ENCODE measurements around the gene EARS2.

EARS2 gene

DNA sequence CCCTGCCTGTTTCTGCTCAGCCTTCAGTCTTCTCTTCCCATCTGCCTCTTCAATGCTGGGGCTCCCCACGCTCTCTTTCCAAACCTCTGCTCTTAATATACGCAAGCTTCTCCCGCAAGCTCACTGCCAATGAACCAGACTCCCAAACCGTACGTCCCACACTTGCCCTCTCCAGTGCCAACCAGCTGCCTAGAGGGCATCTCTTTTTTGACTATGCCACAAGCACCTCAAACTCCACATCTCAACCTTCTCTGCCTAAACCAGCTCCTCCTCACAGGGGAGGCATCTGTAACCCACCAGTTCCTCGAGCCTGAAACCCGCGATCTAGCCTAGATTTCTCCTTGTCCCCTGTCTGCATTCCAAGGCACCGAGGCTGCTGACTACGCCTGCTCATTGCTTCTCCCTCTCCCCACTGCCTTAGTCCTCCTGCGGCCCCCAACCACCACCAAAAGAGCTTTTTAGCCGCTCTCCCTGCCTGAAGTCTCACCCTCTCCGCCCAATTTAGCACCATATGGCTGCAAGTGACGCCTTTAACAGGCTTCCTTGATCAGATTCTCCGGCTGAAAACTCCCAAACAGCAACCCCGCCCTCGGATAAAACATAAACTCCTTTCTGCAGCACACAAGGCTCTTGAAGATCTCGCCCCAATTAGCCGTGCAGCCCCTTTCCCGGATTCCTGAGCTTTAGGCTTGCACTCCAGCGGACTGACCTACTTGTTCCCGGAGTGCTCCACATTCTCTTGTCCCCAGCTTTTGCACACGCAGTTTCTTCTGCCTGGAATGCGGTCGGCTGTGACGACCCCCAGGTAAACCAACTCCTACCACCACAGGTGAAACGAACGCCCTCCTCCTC is 48.3 kb downstream of the EARS2 start:
- DNase-seq (ENCODE audit: low read depth in 2 of 3, low spot score in 2 of 3), result no peak

DNA sequence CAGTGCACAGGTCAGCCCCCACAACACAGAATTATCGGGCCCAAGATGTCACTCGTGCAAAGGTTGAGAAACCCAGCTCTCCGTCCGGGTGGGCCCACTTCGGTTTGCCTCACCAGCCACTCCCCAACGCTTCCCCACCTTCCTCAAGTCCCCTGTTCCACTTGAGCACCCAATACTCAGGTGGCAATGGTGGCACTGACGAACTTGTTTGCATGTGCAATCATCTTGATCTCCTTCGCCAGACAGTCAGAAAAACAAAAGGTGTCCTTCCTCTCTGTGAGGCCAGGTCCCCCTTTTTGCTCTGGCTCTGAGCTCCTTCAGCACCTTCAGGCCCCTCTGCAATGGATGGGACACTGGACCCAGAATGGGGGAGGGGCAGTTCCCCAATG is 50.5 kb downstream of the EARS2 start:
- DNase-seq (ENCODE audit: low read depth in 2 of 3, low spot score in 2 of 3), result no peak

- no peak for DNase-seq (ENCODE audit: low read depth in 2 of 3, low spot score in 2 of 3)
Observed at GRCh38 chr16:23505671-23506605, 51.2 kb downstream of the EARS2 start.

GRCh38 chr16:23505180-23505665 is 51.9 kb downstream of the EARS2 start:
- no peak for DNase-seq (ENCODE audit: low read depth in 2 of 3, low spot score in 2 of 3)

- peak; percentile 53 to 65 (median 61) for DNase-seq (ENCODE audit: low read depth in 2 of 3, low spot score in 2 of 3)
Observed at GRCh38 chr16:23504453-23505179, 52.5 kb downstream of the EARS2 start.

DNA sequence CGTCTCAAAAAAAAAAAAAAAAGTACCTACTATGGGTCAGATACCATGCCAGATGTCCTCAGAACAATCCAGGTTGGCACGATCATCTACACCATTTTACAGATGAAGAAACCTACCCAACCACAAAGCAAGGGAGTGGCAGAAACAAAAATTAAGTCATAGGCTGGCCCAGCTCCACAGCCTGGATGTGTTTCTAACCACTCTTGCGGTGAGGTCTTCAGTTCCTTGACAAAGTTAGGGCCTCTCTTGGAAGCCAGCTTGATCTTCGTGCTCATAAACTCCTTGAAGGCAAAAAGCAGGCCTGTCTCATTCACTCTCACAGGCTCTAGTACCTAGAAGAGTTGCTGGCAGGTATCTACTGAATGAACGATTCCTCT is 53.1 kb downstream of the EARS2 start:
- DNase-seq (ENCODE audit: low read depth in 2 of 3, low spot score in 2 of 3), result no peak

- DNase-seq (ENCODE audit: low read depth in 2 of 3, low spot score in 2 of 3), result no peak
Observed at GRCh38 chr16:23502466-23502865, 54.7 kb downstream of the EARS2 start.

DNA sequence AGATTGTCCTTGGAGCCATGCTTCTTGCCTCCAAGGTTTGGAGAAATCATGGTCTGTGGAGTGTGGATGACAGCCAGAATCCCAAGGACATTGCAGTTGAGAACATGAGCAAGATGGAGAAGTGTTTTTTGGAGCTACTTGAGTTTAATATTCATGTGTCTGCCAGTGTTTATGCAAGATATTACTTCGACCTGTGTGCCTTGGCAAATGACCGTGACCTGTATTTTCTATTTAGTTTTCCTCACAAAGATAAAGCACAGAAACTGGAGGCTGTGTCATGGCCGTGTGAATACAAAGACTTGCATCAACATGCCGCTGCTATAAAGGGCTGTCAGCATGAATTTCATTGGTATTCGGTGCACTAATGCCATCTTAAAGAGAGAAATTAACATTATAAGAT is 55.9 kb downstream of the EARS2 start:
- no peak for DNase-seq (ENCODE audit: low read depth in 2 of 3, low spot score in 2 of 3)

GRCh38 chr16:23500862-23501225 is 56.3 kb downstream of the EARS2 start:
- no peak for DNase-seq (ENCODE audit: low read depth in 2 of 3, low spot score in 2 of 3)

DNA sequence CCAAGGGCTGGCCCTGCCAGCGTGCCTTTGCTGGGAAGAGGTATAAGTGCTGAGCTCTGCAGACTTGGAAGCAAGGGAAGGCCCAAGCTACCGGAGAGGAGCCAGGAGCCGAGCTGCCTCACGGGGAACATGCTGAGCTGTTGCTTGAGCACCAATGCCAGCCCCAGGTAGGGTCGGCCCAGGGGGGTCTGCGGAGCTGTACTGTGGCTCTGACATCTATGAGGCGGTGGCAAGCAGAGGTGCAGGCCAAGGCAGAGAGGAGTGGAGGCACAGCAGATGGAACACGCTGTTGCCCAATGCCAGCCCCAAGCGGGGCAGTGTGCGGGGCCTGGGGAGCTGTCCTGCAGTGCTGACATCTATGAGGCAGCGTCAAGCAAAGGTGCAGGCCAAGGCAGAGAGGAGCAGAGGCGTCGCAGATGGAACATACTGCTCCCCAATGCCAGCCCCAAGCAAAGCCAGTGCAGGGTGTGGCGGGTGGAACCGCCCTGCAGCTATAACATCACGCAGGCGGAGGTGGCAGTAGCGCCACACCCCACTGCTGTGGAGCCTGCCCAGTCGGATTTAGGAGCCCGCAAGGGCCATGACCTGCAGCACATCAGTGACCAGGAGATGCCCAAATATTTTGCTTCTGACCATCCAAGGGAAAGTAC is 56.8 kb downstream of the EARS2 start:
- DNase-seq (ENCODE audit: low read depth in 2 of 3, low spot score in 2 of 3), result no peak

DNA sequence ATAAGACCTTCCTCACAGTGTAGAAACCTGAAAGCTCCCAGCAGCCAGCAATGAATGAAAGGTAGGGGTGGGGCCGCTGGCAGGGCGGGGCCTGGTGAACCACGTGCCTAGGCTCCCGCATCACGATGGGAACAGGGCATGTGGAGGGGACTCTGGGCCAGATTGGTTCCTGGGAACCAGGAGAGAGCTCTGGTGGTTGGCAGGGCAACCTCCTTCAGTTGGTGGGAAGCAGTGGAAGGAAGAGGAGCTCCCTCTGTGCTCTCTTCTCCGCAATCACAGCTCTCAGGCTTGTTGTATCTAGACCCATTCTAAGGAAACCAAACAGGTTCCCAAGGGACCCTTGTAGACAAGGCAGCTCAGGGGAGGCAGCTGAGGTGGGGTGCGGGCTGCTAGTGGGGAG is 57.3 kb downstream of the EARS2 start:
- DNase-seq (ENCODE audit: low read depth in 2 of 3, low spot score in 2 of 3), result no peak

GRCh38 chr16:23498863-23499262 is 58.3 kb downstream of the EARS2 start:
- DNase-seq (ENCODE audit: low read depth in 2 of 3, low spot score in 2 of 3), result no peak

- DNase-seq (ENCODE audit: low read depth in 2 of 3, low spot score in 2 of 3), result no peak
Observed at GRCh38 chr16:23497543-23497868, 59.6 kb downstream of the EARS2 start.

DNA sequence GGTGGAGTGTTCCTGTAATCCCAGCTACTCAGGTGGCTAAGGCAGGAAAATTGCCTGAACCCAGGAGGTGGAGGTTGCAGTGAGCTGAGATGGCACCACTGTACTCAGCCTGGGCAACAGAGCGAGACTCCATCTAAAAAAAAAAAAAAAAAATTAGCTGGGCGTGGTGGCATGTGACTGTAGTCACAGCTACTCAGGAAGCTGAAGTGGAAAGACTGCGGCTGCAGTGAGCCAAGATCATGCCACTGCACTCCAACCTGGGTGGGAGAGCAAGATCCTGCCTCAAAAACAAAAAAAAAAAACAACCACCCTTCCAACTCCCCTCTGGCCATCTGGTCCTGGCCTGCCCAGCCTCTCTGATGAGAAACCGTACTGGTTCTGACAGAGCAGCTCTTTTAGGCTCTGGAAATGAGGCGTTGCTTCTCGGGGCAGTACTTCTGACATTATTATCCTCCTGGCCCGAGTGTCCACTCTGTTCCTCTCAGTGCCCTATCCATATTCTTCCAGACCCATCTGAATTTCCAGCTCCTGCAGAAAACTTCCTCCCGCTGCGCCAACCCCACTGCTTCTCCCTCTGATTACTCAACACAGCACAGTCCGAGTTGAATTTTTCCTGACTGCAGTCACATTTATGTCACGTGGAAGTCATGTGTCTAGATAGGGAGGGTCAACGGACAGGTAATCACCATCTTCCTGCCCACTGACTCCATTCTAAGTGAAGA is 60.2 kb downstream of the EARS2 start:
- no peak for DNase-seq (ENCODE audit: low read depth in 2 of 3, low spot score in 2 of 3)

GRCh38 chr16:23495671-23496070 is 61.5 kb downstream of the EARS2 start:
- no peak for DNase-seq (ENCODE audit: low read depth in 2 of 3, low spot score in 2 of 3)

DNA sequence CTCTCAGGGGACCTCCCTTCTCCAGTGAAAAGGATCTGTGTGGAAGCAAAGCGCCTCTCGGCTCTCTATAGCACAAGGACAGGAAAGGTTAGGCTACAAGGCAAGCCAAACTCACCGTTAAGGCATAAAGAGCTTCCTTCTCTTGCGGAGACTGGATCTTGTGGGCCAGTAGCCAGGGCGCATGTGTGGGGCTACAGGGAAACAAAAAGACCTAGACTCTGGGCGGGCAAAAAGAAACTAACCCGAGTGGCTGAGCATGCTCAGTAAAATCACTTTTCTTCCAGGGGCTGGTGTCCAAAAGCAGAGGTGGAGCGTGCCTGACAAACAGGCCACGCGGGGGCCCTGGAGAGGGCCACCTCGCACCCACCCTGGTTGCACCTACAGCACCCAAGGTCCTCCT is 63.0 kb downstream of the EARS2 start:
- no peak for DNase-seq (ENCODE audit: low read depth in 2 of 3, low spot score in 2 of 3)

GRCh38 chr16:23491490-23492391 is 65.4 kb downstream of the EARS2 start:
- DNase-seq (ENCODE audit: low read depth in 2 of 3, low spot score in 2 of 3), result no peak

- DNase-seq (ENCODE audit: low read depth in 2 of 3, low spot score in 2 of 3), result no peak
Observed at GRCh38 chr16:23486480-23486879, 70.7 kb downstream of the EARS2 start.

- DNase-seq (ENCODE audit: low read depth in 2 of 3, low spot score in 2 of 3), result no peak
Observed at GRCh38 chr16:23485841-23486240, 71.3 kb downstream of the EARS2 start.
